Sigmoid colon (tissue), 4 donors: ENCODE measurements around the gene RABGAP1L.

Experiments used
- CTCF ChIP-seq, 4 experiments: fragments of 450-650 bp in 3 of 4; fragments of 200-600 bp in 1 of 4; IDR thresholded peaks; one replicate each; pipeline ENCODE4 v1.5.1; 2016 to 2019; ENCODE audit warnings: antibody characterized with exemption in 4 of 4, mild to moderate bottlenecking in 3 of 4, moderate library complexity in 2 of 4
- POLR2A ChIP-seq, 2 donors: fragments of 450-650 bp; IDR thresholded peaks; one replicate each; pipeline ENCODE4 v1.6.1; 2016; ENCODE audit warnings: antibody characterized with exemption in 2 of 2, mild to moderate bottlenecking in 2 of 2, moderate library complexity in 2 of 2
- POLR2AphosphoS5 ChIP-seq, 4 donors: sonication (generic); formaldehyde crosslinking; IDR thresholded peaks; one replicate each; pipeline ENCODE4 v1.6.1; 2017; ENCODE audit warnings: antibody characterized with exemption in 4 of 4

- TF ChIP-seq CTCF (IDR thresholded peaks at IDR 0.05), result no peak
- no peak for TF ChIP-seq POLR2A (IDR thresholded peaks at IDR 0.05)
- no peak for TF ChIP-seq POLR2AphosphoS5 (IDR thresholded peaks at IDR 0.05)
Measured at GRCh38 chr1:174451408-174451807, 292.1 kb downstream of the RABGAP1L start.
